ENCODE measurements around the gene XRN2.
"Not testable (repeated sequence)": the region's sequence is repeated elsewhere in the genome, so short reads cannot be mapped to it uniquely, and the experiment has no call there.

Gene XRN2

GRCh38 chr20:21390768-21391167 lies 87.6 kb downstream of the XRN2 start:
- no peak for DNase-seq (ENCODE audit: low read depth)

GRCh38 chr20:21391185-21391971 lies 88.2 kb downstream of the XRN2 start:
- no peak for DNase-seq (ENCODE audit: low read depth)

GRCh38 chr20:21391972-21392352 lies 88.8 kb downstream of the XRN2 start:
- no peak for DNase-seq (ENCODE audit: low read depth)

- no peak for DNase-seq (ENCODE audit: low read depth)
Observed at GRCh38 chr20:21393166-21393565, 90.0 kb downstream of the XRN2 start.

GRCh38 chr20:21393816-21394519 lies 90.8 kb downstream of the XRN2 start:
- no peak for DNase-seq (ENCODE audit: low read depth)

GRCh38 chr20:21394551-21394950 lies 91.4 kb downstream of the XRN2 start:
- no peak for DNase-seq (ENCODE audit: low read depth)

GRCh38 chr20:21395051-21395665 lies 92.0 kb downstream of the XRN2 start:
- no peak for DNase-seq (ENCODE audit: low read depth)

- peak; percentile 33 for DNase-seq (ENCODE audit: low read depth)
Observed at GRCh38 chr20:21395666-21396598, 92.8 kb downstream of the XRN2 start.

GRCh38 chr20:21396599-21397340 lies 93.6 kb downstream of the XRN2 start:
- DNase-seq (ENCODE audit: low read depth), result no peak

GRCh38 chr20:21397341-21398108 lies 94.4 kb downstream of the XRN2 start, which contains the start of gene NKX2-4:
Gene NKX2-4 (minus strand): TSS chr20:21397526. CDS start chr20:21397399, 127 bp downstream.
- DNase-seq (ENCODE audit: low read depth), result no peak

- DNase-seq (ENCODE audit: low read depth), result no peak
Observed at GRCh38 chr20:21398109-21399004, 95.2 kb downstream of the XRN2 start.

- no peak for DNase-seq (ENCODE audit: low read depth)
Observed at GRCh38 chr20:21399005-21399475, 95.9 kb downstream of the XRN2 start.

GRCh38 chr20:21411725-21412124 lies 108.6 kb downstream of the XRN2 start:
- DNase-seq (ENCODE audit: low read depth), result no peak

- DNase-seq (ENCODE audit: low read depth), result not testable (repeated sequence)
Observed at GRCh38 chr20:21413996-21414395, 110.9 kb downstream of the XRN2 start.

- DNase-seq (ENCODE audit: low read depth), result not testable (repeated sequence)
Observed at GRCh38 chr20:21419147-21419546, 116.0 kb downstream of the XRN2 start.

- no peak for DNase-seq (ENCODE audit: low read depth)
Observed at GRCh38 chr20:21421601-21422236, 118.6 kb downstream of the XRN2 start.

- DNase-seq (ENCODE audit: low read depth), result not testable (repeated sequence)
Observed at GRCh38 chr20:21423712-21424111, 120.6 kb downstream of the XRN2 start.

- DNase-seq (ENCODE audit: low read depth), result no peak
Observed at GRCh38 chr20:21424846-21425245, 121.7 kb downstream of the XRN2 start.

- no peak for DNase-seq (ENCODE audit: low read depth)
Observed at GRCh38 chr20:21430020-21430419, 126.9 kb downstream of the XRN2 start.
